Measurements from ENCODE around the gene DLX3. TPM values are rescaled to one million over a fixed set of nuclear protein-coding genes. Genes with fewer than 3 reads are reported as not detected.
A peak's percentile ranks its signal among the peaks of the same experiment; 100 is the strongest.

DLX3 gene
- total RNA-seq, 1 experiment from 2014 or later, result 1.2 TPM

DNA sequence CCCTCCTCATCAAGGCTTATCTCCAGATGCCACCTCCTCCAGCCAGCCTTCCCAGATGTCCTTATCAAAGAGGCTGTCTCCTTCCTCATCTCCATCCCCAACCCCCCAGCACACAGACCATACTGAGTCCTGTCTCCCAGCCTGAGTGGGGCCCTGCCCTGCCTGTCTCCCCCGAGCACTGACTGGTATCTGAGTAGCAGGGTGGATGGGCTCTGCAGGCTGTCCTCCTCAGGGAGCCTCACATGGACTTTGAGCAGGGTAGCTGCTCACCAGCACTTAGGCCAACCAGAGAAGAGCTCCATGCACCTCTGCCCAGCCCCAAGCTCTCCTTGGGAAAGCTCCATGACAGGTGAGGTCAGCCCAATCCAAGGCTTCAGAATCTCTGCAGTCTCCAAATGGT is 40.9 kb upstream of the DLX3 start:
- no peak overlapping the region for H3K4me2 ChIP-seq (ENCODE audit: insufficient read depth, insufficient read length, low read length)
- TF ChIP-seq, protein P1, sequence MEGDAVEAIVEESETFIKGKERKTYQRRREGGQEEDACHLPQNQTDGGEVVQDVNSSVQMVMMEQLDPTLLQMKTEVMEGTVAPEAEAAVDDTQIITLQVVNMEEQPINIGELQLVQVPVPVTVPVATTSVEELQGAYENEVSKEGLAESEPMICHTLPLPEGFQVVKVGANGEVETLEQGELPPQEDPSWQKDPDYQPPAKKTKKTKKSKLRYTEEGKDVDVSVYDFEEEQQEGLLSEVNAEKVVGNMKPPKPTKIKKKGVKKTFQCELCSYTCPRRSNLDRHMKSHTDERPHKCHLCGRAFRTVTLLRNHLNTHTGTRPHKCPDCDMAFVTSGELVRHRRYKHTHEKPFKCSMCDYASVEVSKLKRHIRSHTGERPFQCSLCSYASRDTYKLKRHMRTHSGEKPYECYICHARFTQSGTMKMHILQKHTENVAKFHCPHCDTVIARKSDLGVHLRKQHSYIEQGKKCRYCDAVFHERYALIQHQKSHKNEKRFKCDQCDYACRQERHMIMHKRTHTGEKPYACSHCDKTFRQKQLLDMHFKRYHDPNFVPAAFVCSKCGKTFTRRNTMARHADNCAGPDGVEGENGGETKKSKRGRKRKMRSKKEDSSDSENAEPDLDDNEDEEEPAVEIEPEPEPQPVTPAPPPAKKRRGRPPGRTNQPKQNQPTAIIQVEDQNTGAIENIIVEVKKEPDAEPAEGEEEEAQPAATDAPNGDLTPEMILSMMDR (conservative IDR thresholded peaks at IDR 0.05), result no peak; the same call in 2 of the 3 replicates
- no peak overlapping the region for H2BK120ac ChIP-seq (ENCODE audit: low read depth, low read length, poor library complexity, severe bottlenecking)
- Mint-ChIP-seq H3K36me3 (ENCODE audit: insufficient read depth in 1 of 3, low read depth in 3 of 3) (no peaks in the 10 kb centered on the region), H3K4me1 (peaks cover 20 to 33% of the 10 kb centered on the region in 2 experiments), H3K9me3 (no peaks in the 10 kb centered on the region; a peak in 1 of 5 replicates), H3K27me3 (ENCODE audit: low read depth) (peaks cover 10% of the 10 kb centered on the region), H3K27ac (peak overlapping the region in 1 of 3 experiments; percentile 40; a peak in 1 of 7 replicates), H3K4me3 (no peak overlapping the region)
- no peak overlapping the region for H2AK5ac ChIP-seq (ENCODE audit: insufficient read length, low read length)
- no peak overlapping the region for H2BK12ac ChIP-seq (ENCODE audit: insufficient read length, low read depth, low read length)
- H3K27ac ChIP-seq (ENCODE audit: insufficient read length, low read depth, low read length), result no peak overlapping the region
- no peaks in the 10 kb centered on the region for H3K79me2 ChIP-seq (ENCODE audit: insufficient read depth, low read length)
- no peak overlapping the region for H3K14ac ChIP-seq (ENCODE audit: insufficient read depth, low read length)
- no peak overlapping the region for H3K4ac ChIP-seq (ENCODE audit: low read depth, low read length)
- no peak overlapping the region for H3K18ac ChIP-seq (ENCODE audit: insufficient read length, low read depth, low read length)
- H3K23ac ChIP-seq (ENCODE audit: insufficient read length, low read depth, low read length), result no peak overlapping the region
- H4K8ac ChIP-seq (replicated peaks; ENCODE audit: insufficient read length, low read depth, low read length), result no peak overlapping the region
- WGBS (ENCODE audit: extremely low coverage, insufficient read length, low lambda C conversion rate), result no CpG with 5 or more reads among the region's 1 CpG
- no peaks in the 10 kb centered on the region for H3K79me1 ChIP-seq (ENCODE audit: insufficient read depth, low read depth, low read length, poor library complexity, severe bottlenecking)
- H4K20me1 ChIP-seq (ENCODE audit: control insufficient read depth, insufficient read depth, insufficient read length), result no peaks in the 10 kb centered on the region
- H2BK5ac ChIP-seq (ENCODE audit: insufficient read length, low read length), result no peak overlapping the region
- H3T11ph ChIP-seq (ENCODE audit: low read length), result no peak overlapping the region
- no peak overlapping the region for H2BK20ac ChIP-seq (ENCODE audit: low read depth, low read length, poor library complexity, severe bottlenecking)
- no peaks in the 10 kb centered on the region for H3K23me2 ChIP-seq (ENCODE audit: insufficient read length, low read depth, low read length, poor library complexity, severe bottlenecking)
- no peak overlapping the region for H3K56ac ChIP-seq (ENCODE audit: insufficient read length, low read depth, low read length)
- DNase-seq, result no peak
- no peak overlapping the region for H3K9ac ChIP-seq (ENCODE audit: extremely low read depth, insufficient read length, low read length)
- no peaks in the 10 kb centered on the region; the same call in 1 of the 2 replicates for H3K27me3 ChIP-seq (ENCODE audit: insufficient read depth, low read length)
- H2BK15ac ChIP-seq (ENCODE audit: low read depth, low read length), result no peak overlapping the region
- H2AFZ ChIP-seq (ENCODE audit: low read length), result no peak overlapping the region
- H4K5ac ChIP-seq (ENCODE audit: insufficient read length, low read depth, low read length), result no peak overlapping the region
- no peak overlapping the region for H4K91ac ChIP-seq (ENCODE audit: insufficient read length, low read depth, low read length)
- H3K4me1 ChIP-seq (ENCODE audit: insufficient read depth, low read length), result no peaks in the 10 kb centered on the region; the same call in 1 of the 2 replicates
- H3K9me3 ChIP-seq (ENCODE audit: control insufficient read depth, low read depth, low read length), result no peaks in the 10 kb centered on the region
